Panc1 (cell line): ENCODE data around the gene ASH1L. TPM values are rescaled to one million over a fixed set of nuclear protein-coding genes. Genes with fewer than 3 reads are reported as not detected.

ENCODE experiments used
- ATAC-seq: fragments of 200-7000 bp; cut with Tn5 transposase; 2 replicates; pipeline ENCODE4 v1.9.1; 2020; ENCODE audit warnings: mild to moderate bottlenecking, moderate library complexity
- BruUV-seq: library from RNA; stranded (reverse); fragments of 400-500 nt; replicated peaks from 2 replicates; lab custom pipeline; 2021; lab: Mats Ljungman, UMichigan
- CTCF ChIA-PET: fragments of 300-600 bp; sonication (Branson Sonifier 250); formaldehyde crosslinking; loops from one replicate; lab custom pipeline; 2022; ENCODE audit warnings: antibody characterized with exemption; lab: Charles Lee
- POLR2A ChIA-PET: fragments of 300-600 bp; sonication (Branson Sonifier 250); formaldehyde crosslinking; loops from one replicate; lab custom pipeline; 2022; ENCODE audit warnings: antibody characterized with exemption; lab: Charles Lee
- DNase-seq: peaks from one replicate; pipeline ENCODE4 v3.0.0-alpha.2; 2010; ENCODE audit warnings: low read depth, low spot score
- H3K27ac ChIP-seq: 2 replicates; pipeline ENCODE4 v1.5.1; 2011; ENCODE audit warnings: mild to moderate bottlenecking, low read length, inconsistent platforms
- H3K27me3 ChIP-seq: fragments of 200-500 bp; sonication (Bioruptor generic); 2 replicates; pipeline ENCODE4 v1.6.0; 2014; ENCODE audit warnings: low read length, inconsistent platforms; ENCODE audit not compliant: control insufficient read depth, insufficient read depth
- H3K36me3 ChIP-seq: fragments of 200-500 bp; sonication (Bioruptor generic); 2 replicates; pipeline ENCODE4 v1.5.1; 2014; ENCODE audit warnings: inconsistent platforms, mild to moderate bottlenecking, low read length, moderate library complexity; ENCODE audit not compliant: control insufficient read depth, insufficient read depth
- H3K4me1 ChIP-seq: 2 replicates; pipeline ENCODE4 v1.5.1; 2011; ENCODE audit warnings: inconsistent platforms, mild to moderate bottlenecking, low read length, moderate library complexity; ENCODE audit not compliant: control insufficient read depth, insufficient read depth
- H3K4me3 ChIP-seq, 2 experiments: 2 replicates each; pipeline ENCODE4 v1.5.1; 2011 to 2012; ENCODE audit warnings: low read depth in 2 of 2, low read length in 2 of 2, mild to moderate bottlenecking in 2 of 2, inconsistent platforms in 1 of 2, moderate library complexity in 1 of 2
- H3K9me3 ChIP-seq: fragments of 200-500 bp; sonication (Bioruptor generic); 2 replicates; pipeline ENCODE4 v1.5.1; 2014; ENCODE audit warnings: low read depth, mild to moderate bottlenecking, inconsistent platforms, low read length, moderate library complexity; ENCODE audit not compliant: control insufficient read depth, insufficient read depth
- CTCF ChIP-seq: fragments of 450-650 bp; IDR thresholded peaks from 2 replicates; pipeline ENCODE4 v1.5.1; 2017; ENCODE audit warnings: mild to moderate bottlenecking
- POLR2AphosphoS5 ChIP-seq: IDR thresholded peaks from 2 replicates; pipeline ENCODE4 v1.6.1; 2012; ENCODE audit warnings: mild to moderate bottlenecking, low read depth, low read length, moderate library complexity
- REST ChIP-seq, 2 experiments: IDR thresholded peaks; 2 replicates each; pipeline ENCODE4 v1.6.1; 2011 to 2012; ENCODE audit warnings: low read depth in 2 of 2, control low read depth in 1 of 2, low read length in 1 of 2, mild to moderate bottlenecking in 1 of 2, moderate library complexity in 1 of 2; ENCODE audit not compliant: insufficient read depth in 1 of 2
- SIN3A ChIP-seq: IDR thresholded peaks from 2 replicates; pipeline ENCODE4 v1.6.1; 2012; ENCODE audit warnings: low read depth, mild to moderate bottlenecking, low read length, moderate library complexity, borderline replicate concordance; ENCODE audit not compliant: insufficient read depth
- TCF7L2 ChIP-seq: IDR thresholded peaks from 2 replicates; pipeline ENCODE4 v1.6.1; 2011; ENCODE audit warnings: mild to moderate bottlenecking, low read depth, low read length, inconsistent platforms
- in situ Hi-C: cut with HindIII; loops from 2 replicates; pipeline ENCODE4 v1.10.0; 2016; ENCODE audit warnings: low sequenced_read_pairs, low pct_unique_long_range_greater_than_20kb
- intact Hi-C: fragments of 100-400 bp; cut with micrococcal nuclease; formaldehyde crosslinking; loops from one replicate; pipeline ENCODE4 v1.10.0; 2022; ENCODE audit not compliant: unreplicated experiment
- total RNA-seq: library from RNA; stranded (reverse); gene quantifications from one replicate; pipeline ENCODE4 v1.2.1, GENCODE V29; 2021; ENCODE audit not compliant: unreplicated experiment

The ASH1L gene
- total RNA-seq, 1 experiment from 2014 or later, result 40.9 TPM

GRCh38 chr1:155383406-155383805 is 179.2 kb downstream of the ASH1L start:
- DNase-seq (no peak), ATAC-seq (no peak)
- H3K36me3 ChIP-seq, result peaks cover 5% of the 10 kb centered on the region; the same call in 1 of the 2 replicates
- BruUV-seq, result no TSS peak
- H3K27me3 ChIP-seq, result no peaks in the 10 kb centered on the region
- ChIA-PET CTCF (no interaction called here), POLR2A (no interaction called here)
- intact Hi-C loops (no loop called here), in situ Hi-C loops (no loop called here)
- no peak overlapping the region for H3K4me3 ChIP-seq
- H3K4me1 ChIP-seq, result no peaks in the 10 kb centered on the region
- no peak for TF ChIP-seq POLR2AphosphoS5
- TF ChIP-seq TCF7L2, result no peak
- TF ChIP-seq CTCF, result no peak
- TF ChIP-seq SIN3A, result no peak
- no peak for TF ChIP-seq REST (IDR thresholded peaks at IDR 0.05; ENCODE audit: insufficient read depth in 1 of 2, low read depth in 2 of 2, low read length in 1 of 2)
- H3K27ac ChIP-seq, result no peak overlapping the region
- no peaks in the 10 kb centered on the region for H3K9me3 ChIP-seq

GRCh38 chr1:155379631-155380090 is 182.9 kb downstream of the ASH1L start:
- no peak for TF ChIP-seq POLR2AphosphoS5
- TF ChIP-seq CTCF, result no peak
- no peak for TF ChIP-seq SIN3A
- no peak for TF ChIP-seq TCF7L2
- no peak for TF ChIP-seq REST (IDR thresholded peaks at IDR 0.05; ENCODE audit: insufficient read depth in 1 of 2, low read depth in 2 of 2, low read length in 1 of 2)
- H3K4me3 ChIP-seq, result no peak overlapping the region
- peaks cover 12% of the 10 kb centered on the region; the same call in 1 of the 2 replicates for H3K36me3 ChIP-seq
- ATAC-seq, result no peak
- no peaks in the 10 kb centered on the region for H3K4me1 ChIP-seq
- in situ Hi-C loops, result no loop called here
- POLR2A ChIA-PET, result interaction anchor here (0.6 kb wide), 1 partner anchor 12 kb away, joined by 3 read pairs; no protein-coding TSS in a partner anchor
- H3K27me3 ChIP-seq, result no peaks in the 10 kb centered on the region
- intact Hi-C loops, result no loop called here
- CTCF ChIA-PET, result interaction anchor here (0.7 kb wide), 1 partner anchor 269 kb away, joined by 3 read pairs; no protein-coding TSS in a partner anchor
- DNase-seq, result no peak
- no peaks in the 10 kb centered on the region for H3K9me3 ChIP-seq
- no peak overlapping the region for H3K27ac ChIP-seq
- BruUV-seq, result TSS peak; percentile 26
